PC-3 (cell line): Measurements from ENCODE around the gene KLF5. TPM values are rescaled to one million over a fixed set of nuclear protein-coding genes. Genes with fewer than 3 reads are reported as not detected.

Experiments used
- ATAC-seq: fragments of 200-7000 bp; cut with Tn5 transposase; 2 replicates; pipeline ENCODE4 v1.9.1; 2020; ENCODE audit warnings: mild to moderate bottlenecking, moderate library complexity
- BruUV-seq: library from RNA; stranded (reverse); fragments of 400-500 nt; replicated peaks from 2 replicates; lab custom pipeline; 2021; lab: Mats Ljungman, UMichigan
- CTCF ChIA-PET: fragments of 300-600 bp; sonication (Branson Sonifier 250); formaldehyde crosslinking; loops from one replicate; lab custom pipeline; 2022; ENCODE audit warnings: antibody characterized with exemption; lab: Charles Lee
- POLR2A ChIA-PET: fragments of 300-600 bp; sonication (Branson Sonifier 250); formaldehyde crosslinking; loops from one replicate; lab custom pipeline; 2022; ENCODE audit warnings: antibody characterized with exemption; ENCODE audit not compliant: unreplicated experiment; lab: Charles Lee
- DNase-seq: peaks from one replicate; pipeline ENCODE4 v3.0.0-alpha.2; 2015
- H2AFZ ChIP-seq: fragments of 300-600 bp; sonication (generic); 2 replicates; pipeline ENCODE4 v1.6.0; 2016; ENCODE audit warnings: antibody characterized with exemption, low read length
- H3F3A ChIP-seq: fragments of 300-600 bp; sonication (generic); one replicate; pipeline ENCODE4 v1.6.0; 2017; ENCODE audit warnings: antibody characterized with exemption, low read length, control low read depth, mild to moderate bottlenecking; ENCODE audit not compliant: unreplicated experiment
- H3K27ac ChIP-seq: fragments of 300-600 bp; sonication (generic); 2 replicates; pipeline ENCODE4 v1.5.1; 2016; ENCODE audit warnings: mild to moderate bottlenecking, low read length
- H3K27me3 ChIP-seq: fragments of 300-600 bp; sonication (generic); 2 replicates; pipeline ENCODE4 v1.6.1; 2016; ENCODE audit warnings: low read length, mixed read lengths
- H3K36me3 ChIP-seq: fragments of 300-600 bp; sonication (generic); 2 replicates; pipeline ENCODE4 v1.6.1; 2016; ENCODE audit warnings: low read depth, mixed run types, low read length, mixed read lengths
- H3K4me1 ChIP-seq: fragments of 300-600 bp; sonication (generic); 2 replicates; pipeline ENCODE4 v1.5.1; 2016; ENCODE audit warnings: low read length; ENCODE audit not compliant: insufficient read depth
- H3K4me2 ChIP-seq: fragments of 300-600 bp; sonication (generic); 2 replicates; pipeline ENCODE4 v1.6.0; 2016; ENCODE audit warnings: low read length
- H3K4me3 ChIP-seq: fragments of 300-600 bp; sonication (generic); 2 replicates; pipeline ENCODE4 v1.5.1; 2016; ENCODE audit warnings: mild to moderate bottlenecking, low read length, mixed read lengths
- H3K79me2 ChIP-seq: fragments of 300-600 bp; sonication (generic); 2 replicates; pipeline ENCODE4 v1.6.1; 2017; ENCODE audit warnings: low read length, mixed read lengths
- H3K9ac ChIP-seq: fragments of 300-600 bp; sonication (generic); 2 replicates; pipeline ENCODE4 v1.6.0; 2016; ENCODE audit warnings: mild to moderate bottlenecking, low read length
- H3K9me2 ChIP-seq: fragments of 300-600 bp; sonication (generic); replicated peaks from 2 replicates; pipeline ENCODE4 v1.6.1; 2016; ENCODE audit warnings: mixed run types, low read length, mixed read lengths
- H3K9me3 ChIP-seq: fragments of 300-600 bp; sonication (generic); 2 replicates; pipeline ENCODE4 v1.6.1; 2016; ENCODE audit warnings: low read length, mixed read lengths
- H4K20me1 ChIP-seq: fragments of 300-600 bp; sonication (generic); 2 replicates; pipeline ENCODE4 v1.6.1; 2016; ENCODE audit warnings: low read length, mixed read lengths
- EZH2 ChIP-seq: fragments of 300-600 bp; sonication (generic); IDR thresholded peaks from one replicate; pipeline ENCODE4 v1.6.1; 2017; ENCODE audit warnings: antibody characterized with exemption, mild to moderate bottlenecking, low read length; ENCODE audit not compliant: unreplicated experiment
- EZH2phosphoT487 ChIP-seq: fragments of 300-600 bp; sonication (generic); IDR thresholded peaks from 2 replicates; pipeline ENCODE4 v1.6.1; 2018; ENCODE audit warnings: mild to moderate bottlenecking, antibody characterized with exemption, low read length, borderline replicate concordance
- intact Hi-C: fragments of 100-400 bp; cut with micrococcal nuclease; formaldehyde crosslinking; loops from 2 replicates; pipeline ENCODE4 v1.9.0; 2023
- total RNA-seq: library from RNA; depleted of rRNA; stranded (reverse); fragments of >200 nt; gene quantifications from 2 replicates; pipeline ENCODE4 v1.2.3, GENCODE V29; 2014
- TF ChIP-seq, protein P1 (sequence below): fragments of 300-600 bp; sonication (generic); conservative IDR thresholded peaks from 2 replicates; pipeline ENCODE4 v1.5.1; 2017; ENCODE audit warnings: antibody characterized with exemption, low read depth, mild to moderate bottlenecking, low read length

KLF5 gene
- total RNA-seq, 1 experiment from 2014 or later = 53.7 TPM

DNA sequence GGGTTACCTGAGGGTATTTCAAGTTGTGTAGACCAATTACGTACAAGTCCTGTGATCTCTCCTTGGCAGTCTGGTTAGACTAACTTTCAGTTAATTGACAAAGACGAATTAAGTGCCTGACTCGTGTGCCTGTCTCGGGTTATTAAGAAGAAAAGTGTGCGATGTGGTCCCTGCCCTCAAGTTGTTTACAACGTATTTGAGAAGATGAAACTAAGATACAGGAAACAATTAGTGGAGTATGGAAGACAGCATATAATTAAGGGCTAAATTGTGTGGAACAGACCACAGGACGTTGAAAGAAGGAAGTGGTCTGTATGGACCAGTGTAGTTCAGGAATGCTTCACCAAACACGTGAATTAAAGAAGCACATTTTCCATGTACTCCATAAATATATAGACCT is 49.2 kb downstream of the KLF5 start:
- no peak overlapping the region for H3K4me2 ChIP-seq
- ATAC-seq (no peak), DNase-seq (no peak)
- H2AFZ ChIP-seq = no peak overlapping the region
- no peaks in the 10 kb centered on the region for H3K27me3 ChIP-seq
- BruUV-seq = no TSS peak
- H3K4me1 ChIP-seq = no peaks in the 10 kb centered on the region
- intact Hi-C loops = no loop called here
- H3K36me3 ChIP-seq = no peaks in the 10 kb centered on the region
- ChIA-PET CTCF (no interaction called here), POLR2A (no interaction called here)
- TF ChIP-seq EZH2phosphoT487 (no peak), EZH2 (no peak)
- TF ChIP-seq, protein P1, sequence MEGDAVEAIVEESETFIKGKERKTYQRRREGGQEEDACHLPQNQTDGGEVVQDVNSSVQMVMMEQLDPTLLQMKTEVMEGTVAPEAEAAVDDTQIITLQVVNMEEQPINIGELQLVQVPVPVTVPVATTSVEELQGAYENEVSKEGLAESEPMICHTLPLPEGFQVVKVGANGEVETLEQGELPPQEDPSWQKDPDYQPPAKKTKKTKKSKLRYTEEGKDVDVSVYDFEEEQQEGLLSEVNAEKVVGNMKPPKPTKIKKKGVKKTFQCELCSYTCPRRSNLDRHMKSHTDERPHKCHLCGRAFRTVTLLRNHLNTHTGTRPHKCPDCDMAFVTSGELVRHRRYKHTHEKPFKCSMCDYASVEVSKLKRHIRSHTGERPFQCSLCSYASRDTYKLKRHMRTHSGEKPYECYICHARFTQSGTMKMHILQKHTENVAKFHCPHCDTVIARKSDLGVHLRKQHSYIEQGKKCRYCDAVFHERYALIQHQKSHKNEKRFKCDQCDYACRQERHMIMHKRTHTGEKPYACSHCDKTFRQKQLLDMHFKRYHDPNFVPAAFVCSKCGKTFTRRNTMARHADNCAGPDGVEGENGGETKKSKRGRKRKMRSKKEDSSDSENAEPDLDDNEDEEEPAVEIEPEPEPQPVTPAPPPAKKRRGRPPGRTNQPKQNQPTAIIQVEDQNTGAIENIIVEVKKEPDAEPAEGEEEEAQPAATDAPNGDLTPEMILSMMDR = no peak
- H4K20me1 ChIP-seq = no peaks in the 10 kb centered on the region
- no peaks in the 10 kb centered on the region for H3K79me2 ChIP-seq
- H3K4me3 ChIP-seq = no peak overlapping the region
- no peak overlapping the region for H3K27ac ChIP-seq
- no peaks in the 10 kb centered on the region for H3F3A ChIP-seq
- no peaks in the 10 kb centered on the region for H3K9me2 ChIP-seq
- no peak overlapping the region for H3K9ac ChIP-seq
- H3K9me3 ChIP-seq = no peaks in the 10 kb centered on the region

DNA sequence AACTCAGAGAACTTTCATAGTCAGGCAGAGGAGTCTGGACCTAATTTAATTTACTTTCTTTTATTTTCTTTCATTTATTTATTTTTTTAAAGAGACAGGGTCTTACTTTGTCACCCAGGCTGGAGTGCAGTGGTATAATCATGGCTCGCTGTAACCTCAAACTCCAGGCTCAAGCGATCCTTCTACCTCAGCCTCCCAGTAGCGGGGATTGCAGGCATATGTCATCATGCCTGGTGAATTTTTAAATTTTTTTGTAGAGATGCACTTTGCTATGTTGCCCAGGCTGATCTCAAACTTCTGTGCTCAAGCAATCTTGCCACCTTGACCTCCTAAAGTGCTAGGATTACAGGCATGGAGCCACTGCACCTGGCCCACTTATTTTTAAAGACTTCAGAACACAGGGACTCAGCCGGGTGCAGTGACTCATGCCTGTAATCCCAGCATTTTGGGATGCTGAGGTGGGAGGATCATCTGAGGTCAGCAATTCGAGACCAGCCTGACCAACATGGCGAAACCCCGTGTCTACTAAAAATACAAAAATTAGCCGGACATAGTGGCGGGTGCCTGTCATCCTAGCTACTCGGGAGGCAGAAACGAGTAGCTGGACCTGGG is 50.6 kb downstream of the KLF5 start:
- H3K27ac ChIP-seq = no peak overlapping the region
- ChIA-PET CTCF (no interaction called here), POLR2A (no interaction called here)
- H4K20me1 ChIP-seq = no peaks in the 10 kb centered on the region
- ATAC-seq = no peak
- no peak overlapping the region for H3K9ac ChIP-seq
- no peaks in the 10 kb centered on the region for H3K79me2 ChIP-seq
- H3K9me3 ChIP-seq = no peaks in the 10 kb centered on the region
- H3K27me3 ChIP-seq = no peaks in the 10 kb centered on the region
- TF ChIP-seq EZH2phosphoT487 (no peak), EZH2 (no peak)
- TF ChIP-seq, protein P1 = no peak
- H3F3A ChIP-seq = no peaks in the 10 kb centered on the region
- no peaks in the 10 kb centered on the region for H3K36me3 ChIP-seq
- no peak overlapping the region for H3K4me2 ChIP-seq
- no peak overlapping the region for H3K4me3 ChIP-seq
- intact Hi-C loops = no loop called here
- no peaks in the 10 kb centered on the region for H3K4me1 ChIP-seq
- H3K9me2 ChIP-seq = no peaks in the 10 kb centered on the region
- BruUV-seq = no TSS peak
- no peak overlapping the region for H2AFZ ChIP-seq
- no peak for DNase-seq

DNA sequence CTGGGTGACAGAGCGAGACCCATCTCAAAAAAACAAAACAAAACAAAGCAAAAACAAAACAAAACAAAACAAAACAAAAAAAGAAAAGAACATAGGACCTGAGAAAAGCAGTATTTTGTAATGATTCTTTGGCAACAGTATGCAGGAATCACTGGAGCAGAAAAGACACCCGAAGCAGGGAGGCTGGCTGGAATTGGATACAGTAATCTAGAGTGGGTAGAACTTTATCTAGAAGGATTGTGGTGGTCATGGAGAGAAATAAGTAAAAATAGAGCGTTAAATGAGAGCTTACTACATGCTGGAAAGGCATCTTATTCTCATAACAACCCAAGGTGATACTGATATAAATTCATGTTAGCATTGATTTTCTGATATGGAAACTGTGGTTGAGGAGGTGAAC is 51.2 kb downstream of the KLF5 start:
- POLR2A ChIA-PET = no interaction called here
- no peaks in the 10 kb centered on the region for H3K4me1 ChIP-seq
- H3F3A ChIP-seq = no peaks in the 10 kb centered on the region
- ATAC-seq (no peak), DNase-seq (no peak)
- H3K36me3 ChIP-seq = no peaks in the 10 kb centered on the region
- H3K4me3 ChIP-seq = no peak overlapping the region
- H3K79me2 ChIP-seq = no peaks in the 10 kb centered on the region
- H3K4me2 ChIP-seq = no peak overlapping the region
- H2AFZ ChIP-seq = no peak overlapping the region
- H3K27ac ChIP-seq = no peak overlapping the region
- CTCF ChIA-PET = no interaction called here
- no peaks in the 10 kb centered on the region for H3K27me3 ChIP-seq
- no peak for TF ChIP-seq EZH2phosphoT487
- TF ChIP-seq, protein P1 = no peak
- no peak for TF ChIP-seq EZH2
- BruUV-seq = no TSS peak
- intact Hi-C loops = no loop called here
- no peaks in the 10 kb centered on the region for H4K20me1 ChIP-seq
- H3K9me3 ChIP-seq = no peaks in the 10 kb centered on the region
- no peak overlapping the region for H3K9ac ChIP-seq
- no peaks in the 10 kb centered on the region for H3K9me2 ChIP-seq
